Mucosa of rectum (tissue), 2 donors: Measurements from ENCODE around the gene IFT57.

Experiments
- H3K27ac ChIP-seq, 2 donors: one replicate each; pipeline ENCODE4 v1.7.0; 2013; ENCODE audit warnings: inconsistent platforms in 2 of 2, low read depth in 2 of 2, low read length in 2 of 2
- H3K27me3 ChIP-seq, 2 donors: one replicate each; pipeline ENCODE4 v1.7.0; 2013; ENCODE audit warnings: low read length in 2 of 2; ENCODE audit not compliant: control insufficient read depth in 2 of 2, insufficient read depth in 2 of 2
- H3K36me3 ChIP-seq, 2 donors: one replicate each; pipeline ENCODE4 v1.7.0; 2013; ENCODE audit warnings: low read length in 2 of 2; ENCODE audit not compliant: control insufficient read depth in 2 of 2, insufficient read depth in 2 of 2
- H3K4me1 ChIP-seq, 2 donors: one replicate each; pipeline ENCODE4 v1.7.0; 2013; ENCODE audit warnings: low read length in 2 of 2, mild to moderate bottlenecking in 1 of 2; ENCODE audit not compliant: control insufficient read depth in 2 of 2, insufficient read depth in 2 of 2
- H3K4me3 ChIP-seq, 2 donors: one replicate each; pipeline ENCODE4 v1.7.0; 2013; ENCODE audit warnings: low read length in 2 of 2
- H3K9ac ChIP-seq, 2 donors: one replicate each; pipeline ENCODE4 v1.7.0; 2013; ENCODE audit warnings: low read length in 2 of 2, low read depth in 1 of 2, mild to moderate bottlenecking in 1 of 2
- H3K9me3 ChIP-seq, 2 donors: one replicate each; pipeline ENCODE4 v1.7.0; 2013; ENCODE audit warnings: low read length in 2 of 2; ENCODE audit not compliant: control insufficient read depth in 2 of 2
- donor health status: healthy.
- donor health status: Normal muscosa, but diverticular disease.

IFT57 gene

GRCh38 chr3:108133048-108133369, 89.2 kb downstream of the IFT57 start:
- Histone ChIP-seq H3K4me3 (peak overlapping the region; percentile 4 to 14), H3K9me3 (no peaks in the 10 kb centered on the region), H3K36me3 (no peaks in the 10 kb centered on the region), H3K27me3 (no peaks in the 10 kb centered on the region), H3K9ac (no peak overlapping the region), H3K27ac (no peak overlapping the region), H3K4me1 (peaks cover 0 to 8% of the 10 kb centered on the region in 2 donors)

GRCh38 chr3:108131475-108132134, 90.6 kb downstream of the IFT57 start:
- H3K4me3 ChIP-seq, result no peak overlapping the region
- H3K36me3 ChIP-seq, result no peaks in the 10 kb centered on the region
- H3K9me3 ChIP-seq, result no peaks in the 10 kb centered on the region
- no peaks in the 10 kb centered on the region for H3K27me3 ChIP-seq
- no peak overlapping the region for H3K9ac ChIP-seq
- no peak overlapping the region for H3K27ac ChIP-seq
- H3K4me1 ChIP-seq, result peaks cover 6 to 9% of the 10 kb centered on the region in 2 donors

- Histone ChIP-seq H3K9me3 (no peaks in the 10 kb centered on the region), H3K36me3 (no peaks in the 10 kb centered on the region), H3K9ac (no peak overlapping the region), H3K4me1 (peaks cover 6 to 9% of the 10 kb centered on the region in 2 donors), H3K27me3 (no peaks in the 10 kb centered on the region), H3K4me3 (no peak overlapping the region), H3K27ac (no peak overlapping the region)
Measured at GRCh38 chr3:108130701-108131474, 91.3 kb downstream of the IFT57 start.

- Histone ChIP-seq H3K36me3 (no peaks in the 10 kb centered on the region), H3K27me3 (no peaks in the 10 kb centered on the region), H3K4me1 (peaks cover 6 to 9% of the 10 kb centered on the region in 2 donors), H3K4me3 (no peak overlapping the region), H3K9me3 (no peaks in the 10 kb centered on the region), H3K9ac (no peak overlapping the region), H3K27ac (no peak overlapping the region)
Measured at GRCh38 chr3:108130236-108130635, 92.0 kb downstream of the IFT57 start.

DNA sequence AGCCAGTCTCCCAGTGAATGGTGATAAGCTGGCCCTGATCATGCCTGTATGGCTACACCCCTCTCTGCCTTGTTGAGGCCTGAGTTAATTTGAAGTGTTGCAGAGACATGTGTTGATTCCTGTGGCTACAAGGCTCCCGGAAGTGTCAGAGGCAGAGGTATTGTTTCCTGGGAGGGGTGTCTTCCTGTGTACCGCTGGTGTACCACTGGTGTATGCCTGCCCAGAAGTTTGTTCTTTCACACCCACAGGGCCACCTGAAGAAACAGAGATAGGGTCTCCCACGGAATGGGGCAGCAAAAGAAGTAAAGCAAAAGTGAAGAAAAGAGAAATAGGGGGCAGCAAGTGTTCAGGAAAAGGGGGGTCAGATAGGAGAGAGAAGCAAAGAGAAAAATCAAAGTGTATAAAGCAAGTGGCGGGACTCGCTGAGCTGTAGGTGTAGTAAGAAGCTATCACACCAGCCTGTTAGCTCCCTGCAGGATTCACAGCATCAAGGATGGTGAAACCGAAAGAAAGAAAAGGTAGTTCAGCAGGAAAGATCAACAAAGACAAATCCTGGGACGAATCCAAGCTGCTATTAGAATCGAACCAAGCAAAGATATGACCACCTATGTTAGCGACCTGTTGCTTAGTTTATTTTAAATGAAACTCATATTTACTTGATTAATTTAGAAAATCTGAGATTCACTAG, 94.8 kb downstream of the IFT57 start:
- peak overlapping the region in 1 of 2 donors; percentile 13 for H3K27ac ChIP-seq
- no peaks in the 10 kb centered on the region for H3K9me3 ChIP-seq
- H3K9ac ChIP-seq, result no peak overlapping the region
- no peaks in the 10 kb centered on the region for H3K27me3 ChIP-seq
- H3K4me3 ChIP-seq, result peak overlapping the region; percentile 37 to 63
- peaks cover 9 to 11% of the 10 kb centered on the region in 2 donors for H3K4me1 ChIP-seq
- H3K36me3 ChIP-seq, result no peaks in the 10 kb centered on the region

DNA sequence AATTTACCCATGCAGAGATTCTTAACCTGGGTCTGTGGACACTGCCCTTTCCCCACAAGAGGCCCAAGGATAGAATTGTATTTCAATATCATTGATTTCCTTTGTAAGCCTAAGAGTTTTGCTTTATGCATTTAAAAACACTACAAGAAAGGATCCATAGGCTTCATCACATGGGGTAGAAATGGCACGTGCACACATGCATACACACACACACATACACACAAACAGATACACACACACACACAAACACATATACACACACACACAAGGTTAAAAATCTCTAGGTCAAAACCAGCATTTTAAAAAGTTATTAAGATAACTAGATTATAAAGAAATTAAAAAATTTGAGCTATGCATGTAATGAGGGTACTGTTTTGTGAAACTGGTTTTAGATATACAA, 95.9 kb downstream of the IFT57 start:
- Histone ChIP-seq H3K27ac (peak overlapping the region in 1 of 2 donors; percentile 79), H3K27me3 (no peaks in the 10 kb centered on the region), H3K9me3 (no peaks in the 10 kb centered on the region), H3K9ac (no peak overlapping the region), H3K4me1 (peaks cover 7 to 9% of the 10 kb centered on the region in 2 donors), H3K4me3 (no peak overlapping the region), H3K36me3 (no peaks in the 10 kb centered on the region)

GRCh38 chr3:108125550-108126071, 96.6 kb downstream of the IFT57 start:
- H3K27ac ChIP-seq, result peak overlapping the region in 1 of 2 donors; percentile 79

GRCh38 chr3:108125153-108125543, 97.1 kb downstream of the IFT57 start:
- H3K36me3 ChIP-seq, result no peaks in the 10 kb centered on the region
- peak overlapping the region in 1 of 2 donors; percentile 55 for H3K4me3 ChIP-seq
- peak overlapping the region in 1 of 2 donors; percentile 14 for H3K9ac ChIP-seq
- peaks cover 7 to 9% of the 10 kb centered on the region in 2 donors for H3K4me1 ChIP-seq
- H3K27ac ChIP-seq, result peak overlapping the region; percentile 4 to 79
- H3K9me3 ChIP-seq, result no peaks in the 10 kb centered on the region
- H3K27me3 ChIP-seq, result no peaks in the 10 kb centered on the region

More at GRCh38 chr3:108125550-108126071, 96.6 kb downstream of the IFT57 start:
- Histone ChIP-seq H3K4me1 (peaks cover 7 to 9% of the 10 kb centered on the region in 2 donors), H3K9ac (no peak overlapping the region), H3K36me3 (no peaks in the 10 kb centered on the region), H3K27me3 (no peaks in the 10 kb centered on the region), H3K9me3 (no peaks in the 10 kb centered on the region), H3K4me3 (peak overlapping the region; percentile 17 to 55)

GRCh38 chr3:108124337-108125152, 97.7 kb downstream of the IFT57 start:
- no peaks in the 10 kb centered on the region for H3K9me3 ChIP-seq
- H3K4me1 ChIP-seq, result peaks cover 7 to 9% of the 10 kb centered on the region in 2 donors
- no peaks in the 10 kb centered on the region for H3K27me3 ChIP-seq
- H3K27ac ChIP-seq, result peak overlapping the region; percentile 4 to 79
- H3K9ac ChIP-seq, result peak overlapping the region in 1 of 2 donors; percentile 54
- H3K36me3 ChIP-seq, result no peaks in the 10 kb centered on the region
- peak overlapping the region in 1 of 2 donors; percentile 55 for H3K4me3 ChIP-seq
